ENCODE measurements around the gene BIVM.

DNA sequence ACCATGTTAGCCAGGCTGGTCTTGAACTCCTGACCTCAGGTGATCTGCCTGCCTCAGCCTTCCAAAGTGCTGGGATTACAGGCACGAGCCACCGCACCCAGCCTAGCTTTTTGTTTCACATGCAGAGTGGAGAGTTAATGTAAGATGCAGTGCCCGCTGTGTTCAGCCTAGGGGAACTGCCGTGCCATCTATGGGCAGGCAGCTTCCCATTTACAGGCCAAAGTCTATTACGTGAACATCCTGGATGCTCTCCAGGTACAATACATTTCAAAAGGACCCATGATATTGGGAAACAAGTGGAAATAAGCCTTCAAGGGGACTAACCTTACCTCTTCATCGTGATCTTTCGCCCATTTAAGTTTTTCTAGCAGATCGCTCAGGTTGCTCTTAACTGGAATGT is 10.2 kb upstream of the BIVM start:
- no peak for TF ChIP-seq POLR2A (IDR thresholded peaks at IDR 0.05)
- TF ChIP-seq, protein P1, sequence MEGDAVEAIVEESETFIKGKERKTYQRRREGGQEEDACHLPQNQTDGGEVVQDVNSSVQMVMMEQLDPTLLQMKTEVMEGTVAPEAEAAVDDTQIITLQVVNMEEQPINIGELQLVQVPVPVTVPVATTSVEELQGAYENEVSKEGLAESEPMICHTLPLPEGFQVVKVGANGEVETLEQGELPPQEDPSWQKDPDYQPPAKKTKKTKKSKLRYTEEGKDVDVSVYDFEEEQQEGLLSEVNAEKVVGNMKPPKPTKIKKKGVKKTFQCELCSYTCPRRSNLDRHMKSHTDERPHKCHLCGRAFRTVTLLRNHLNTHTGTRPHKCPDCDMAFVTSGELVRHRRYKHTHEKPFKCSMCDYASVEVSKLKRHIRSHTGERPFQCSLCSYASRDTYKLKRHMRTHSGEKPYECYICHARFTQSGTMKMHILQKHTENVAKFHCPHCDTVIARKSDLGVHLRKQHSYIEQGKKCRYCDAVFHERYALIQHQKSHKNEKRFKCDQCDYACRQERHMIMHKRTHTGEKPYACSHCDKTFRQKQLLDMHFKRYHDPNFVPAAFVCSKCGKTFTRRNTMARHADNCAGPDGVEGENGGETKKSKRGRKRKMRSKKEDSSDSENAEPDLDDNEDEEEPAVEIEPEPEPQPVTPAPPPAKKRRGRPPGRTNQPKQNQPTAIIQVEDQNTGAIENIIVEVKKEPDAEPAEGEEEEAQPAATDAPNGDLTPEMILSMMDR (IDR thresholded peaks at IDR 0.05), result no peak
